Measurements from ENCODE around the gene ZNF19. TPM values are rescaled to one million over a fixed set of nuclear protein-coding genes. Genes with fewer than 3 reads are reported as not detected.
A peak's percentile ranks its signal among the peaks of the same experiment; 100 is the strongest.

Gene ZNF19
- total and polyA plus RNA-seq, 2 of the 8 experiments (the other 6 are each of a cell fraction or from before 2014, with no cell fraction given) = 1.5 to 3.5 TPM

DNA sequence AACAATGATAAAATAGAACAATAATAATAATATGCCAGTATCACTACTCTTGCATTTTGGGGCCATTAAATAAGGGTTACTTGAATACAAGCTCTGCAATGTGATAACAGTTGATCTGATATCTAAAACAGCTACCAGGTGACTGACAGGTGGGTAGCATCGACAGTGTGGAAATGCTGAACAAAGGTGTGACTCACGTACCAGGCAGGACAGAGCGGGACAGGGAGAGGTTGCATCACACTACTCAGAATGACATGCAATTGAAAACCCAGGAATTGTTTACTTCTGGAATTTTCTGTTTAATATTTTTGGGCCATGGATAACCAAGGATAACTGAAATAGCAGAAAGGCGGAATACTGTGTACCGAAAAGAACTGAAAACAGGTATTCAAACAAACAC is 15.8 kb upstream of the ZNF19 start:
- no peak overlapping the region for H4K91ac ChIP-seq (replicated peaks; ENCODE audit: insufficient read length, low read length)
- POLR2A ChIA-PET (ENCODE audit: partially characterized antibody) = interaction anchor here (1.4 kb wide), 1 partner anchor 21 kb away, joined by 3 read pairs; the partner anchor contains the start of gene CHST4
- H2BK120ac ChIP-seq (replicated peaks; ENCODE audit: low read depth, low read length) = no peak overlapping the region
- no peak overlapping the region for H2BK20ac ChIP-seq (ENCODE audit: low read length)
- H3K23me2 ChIP-seq (ENCODE audit: low read depth, low read length) = no peaks in the 10 kb centered on the region
- H3K14ac ChIP-seq (ENCODE audit: insufficient read length) = no peak overlapping the region
- H3K9me3 ChIP-seq (ENCODE audit: insufficient read depth in 2 of 2, low read depth in 1 of 2, low read length in 1 of 2) = no peaks in the 10 kb centered on the region
- no peak overlapping the region for H4K5ac ChIP-seq (ENCODE audit: insufficient read length, low read depth, low read length)
- no peak overlapping the region for H4K8ac ChIP-seq (ENCODE audit: extremely low read depth, insufficient read depth, low read length)
- 86% methylated on average over 5 of the region's 5 CpGs; no CpG with 5 or more reads in 1 of the 2 experiments for WGBS, 2 experiments (ENCODE audit: extremely low coverage in 1 of 2, insufficient coverage in 1 of 2, insufficient read length in 1 of 2, insufficient replicate concordance in 2 of 2, low coverage in 1 of 2, low lambda C conversion rate in 2 of 2, missing lambda C conversion rate in 1 of 2)
- H3K9ac ChIP-seq (replicated peaks in 1 of 4; ENCODE audit: extremely low read depth in 1 of 4, low read depth in 3 of 4, low read length in 3 of 4) = 0 out of 7 replicates have a peak overlapping the region, but pooled peaks of 1 of the 4 experiments have one; percentile 4
- no peak overlapping the region for H3K4ac ChIP-seq (replicated peaks; ENCODE audit: insufficient read length, low read depth, low read length)
- TF ChIP-seq GTF2F1 (IDR thresholded peaks at IDR 0.05; ENCODE audit: borderline replicate concordance, low read depth, low read length) = no peak
- TF ChIP-seq BCL11A (IDR thresholded peaks at IDR 0.05; ENCODE audit: low read depth in 2 of 2, low read length in 2 of 2) = no peak
- TF ChIP-seq HDAC2 (IDR thresholded peaks at IDR 0.05; ENCODE audit: borderline replicate concordance in 1 of 2, low read depth in 2 of 2, low read length in 2 of 2) = no peak
- no peak for TF ChIP-seq CTCF (IDR thresholded peaks at IDR 0.05; ENCODE audit: control extremely low read depth in 1 of 3, insufficient read depth in 1 of 3, low read depth in 1 of 3, low read length in 3 of 3)
- no peak for TF ChIP-seq ZNF274 (IDR thresholded peaks at IDR 0.05; ENCODE audit: borderline replicate concordance, extremely low read depth, low read length)
- TF ChIP-seq RFX5 (IDR thresholded peaks at IDR 0.05; ENCODE audit: borderline replicate concordance, low read depth, low read length) = no peak
- no peak for TF ChIP-seq YY1 (IDR thresholded peaks at IDR 0.05; ENCODE audit: low read depth, low read length)
- TF ChIP-seq EGR1 (IDR thresholded peaks at IDR 0.05; ENCODE audit: borderline replicate concordance, low read depth, low read length) = no peak
- no peak for TF ChIP-seq PHF8 (conservative IDR thresholded peaks at IDR 0.05; ENCODE audit: low read depth, low read length)
- TF ChIP-seq POLR2AphosphoS5 (IDR thresholded peaks at IDR 0.05; ENCODE audit: low read depth, low read length) = no peak
- TF ChIP-seq SRF (IDR thresholded peaks at IDR 0.05; ENCODE audit: low read depth, low read length) = no peak
- TF ChIP-seq POLR2A (IDR thresholded peaks at IDR 0.05; ENCODE audit: control extremely low read depth in 1 of 2, low read depth in 2 of 2, low read length in 2 of 2) = no peak
- no peak overlapping the region for H3K4me2 ChIP-seq (ENCODE audit: insufficient read depth in 1 of 2, low read depth in 2 of 2, low read length in 2 of 2)
- H2AFZ ChIP-seq (ENCODE audit: low read length) = no peak overlapping the region
- H3K18ac ChIP-seq (ENCODE audit: extremely low read depth, low read length) = no peak overlapping the region
- no peak overlapping the region for H3K23ac ChIP-seq (ENCODE audit: insufficient read length)
- no peak overlapping the region for H2BK12ac ChIP-seq (ENCODE audit: low read depth, low read length)
- no peak overlapping the region for H2BK15ac ChIP-seq (ENCODE audit: low read length)
- FAIRE-seq = no peak
- no peak overlapping the region for H3K56ac ChIP-seq (replicated peaks; ENCODE audit: insufficient read length, low read depth, low read length)
- CTCF ChIA-PET (ENCODE audit: partially characterized antibody) = interaction anchor here (0.6 to 9.8 kb wide), 3 partner anchors 13 to 872 kb away, joined by 3 to 133 read pairs (median 4); no protein-coding TSS in a partner anchor
- no peak overlapping the region for H3K27ac ChIP-seq (ENCODE audit: low read depth, low read length)
- H3K4me1 ChIP-seq (replicated peaks in 1 of 4; ENCODE audit: control insufficient read depth in 3 of 4, insufficient read depth in 4 of 4, low read length in 3 of 4) = no peaks in the 10 kb centered on the region
- H2AK5ac ChIP-seq (ENCODE audit: low read depth, low read length) = no peak overlapping the region
- H3K79me2 ChIP-seq (ENCODE audit: control insufficient read depth in 1 of 2, insufficient read depth in 2 of 2, low read length in 2 of 2) = no peaks in the 10 kb centered on the region
- no peak overlapping the region for H3K4me3 ChIP-seq (ENCODE audit: extremely low read depth in 1 of 4, insufficient read depth in 2 of 4, low read depth in 3 of 4, low read length in 4 of 4)
- no peaks in the 10 kb centered on the region for H4K20me1 ChIP-seq (replicated peaks in 1 of 2; ENCODE audit: control insufficient read depth in 1 of 2, insufficient read depth in 2 of 2, low read length in 2 of 2)
- no peak for DNase-seq (ENCODE audit: low read depth in 1 of 2, low spot score in 2 of 2)
- H3K27me3 ChIP-seq (replicated peaks in 1 of 4; ENCODE audit: control insufficient read depth in 3 of 4, extremely low read depth in 1 of 4, insufficient read depth in 3 of 4, low read length in 3 of 4) = no peaks in the 10 kb centered on the region
- no peaks in the 10 kb centered on the region for H3K36me3 ChIP-seq (ENCODE audit: control insufficient read depth in 2 of 4, insufficient read depth in 4 of 4, low read length in 3 of 4)
- no peaks in the 10 kb centered on the region for H3K79me1 ChIP-seq (ENCODE audit: low read depth, low read length)
- H2BK5ac ChIP-seq (ENCODE audit: low read depth, low read length) = no peak overlapping the region

All from H1 (cell line).